ENCODE measurements around the gene ENG. TPM values are rescaled to one million over a fixed set of nuclear protein-coding genes. Genes with fewer than 3 reads are reported as not detected.

Gene ENG
- total RNA-seq, 1 donor, result 60.8 TPM

DNA sequence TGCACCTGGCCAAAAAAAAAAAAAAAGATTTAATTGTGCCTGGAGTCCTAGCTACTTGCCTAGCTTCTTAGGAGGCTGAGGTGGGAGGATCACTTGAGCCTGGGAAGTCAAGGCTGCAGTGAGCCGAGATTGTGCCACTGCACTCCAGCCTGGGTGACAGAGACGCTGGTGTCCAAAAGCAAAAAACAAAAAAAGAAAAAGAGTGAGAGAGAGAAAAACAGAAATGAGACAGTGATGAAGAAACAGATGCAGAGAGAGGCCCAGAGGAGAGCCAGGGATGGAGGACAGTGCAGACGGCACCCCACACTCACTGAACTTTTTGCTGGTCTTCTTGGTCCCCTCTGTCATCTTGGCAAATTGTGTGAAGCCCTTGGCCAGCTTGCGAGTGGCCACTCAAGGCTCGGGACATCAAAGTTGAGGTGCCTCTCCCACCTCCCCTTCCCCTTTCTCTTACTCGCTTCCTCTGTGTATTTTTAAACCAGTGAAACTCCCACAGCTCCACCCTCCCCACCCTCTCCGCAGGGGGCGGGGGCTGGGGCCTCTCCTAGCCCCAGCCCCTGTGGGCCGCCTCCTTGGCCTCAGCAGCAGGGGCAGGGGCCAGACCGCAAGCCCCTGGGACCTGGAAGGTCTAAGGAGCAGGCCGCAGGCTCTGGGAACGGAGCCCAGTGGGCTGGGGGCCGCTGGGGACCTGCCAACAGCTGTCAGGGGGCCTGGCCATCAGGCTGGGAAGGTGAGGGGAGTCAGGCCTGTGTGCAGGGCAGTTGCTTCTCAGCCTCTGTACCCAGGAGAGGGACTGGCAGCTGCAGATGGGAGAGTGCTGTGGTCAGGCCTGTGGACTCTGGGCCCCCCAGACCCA lies 76.0 kb downstream of the ENG start, which contains the start of gene SH2D3C:
Gene SH2D3C, minus strand, starts transcription at position 387 of the 856 bp plus-strand sequence. Its CDS starts 39 bp downstream, at position 348.
- Histone ChIP-seq H3K4me3 (ENCODE audit: insufficient read depth, low read length) (no peak within 1 kb of the TSS), H3K9me3 (ENCODE audit: low read depth, low read length) (no peaks in the 10 kb centered on the region), H3K36me3 (ENCODE audit: insufficient read depth, low read length) (no peaks in the 10 kb centered on the region), H3K27me3 (ENCODE audit: insufficient read depth, low read length) (no peaks in the 10 kb centered on the region), H3K4me2 (ENCODE audit: insufficient read depth, low read length) (no peak within 1 kb of the TSS), H3K79me2 (ENCODE audit: insufficient read depth, low read length) (no peaks in the 10 kb centered on the region), H3K4me1 (ENCODE audit: insufficient read depth, low read length) (no peaks in the 10 kb centered on the region), H2AFZ (ENCODE audit: low read length) (no peak within 1 kb of the TSS), H3K27ac (ENCODE audit: low read depth, low read length) (no peak within 1 kb of the TSS), H4K20me1 (ENCODE audit: insufficient read depth, low read length) (no peaks in the 10 kb centered on the region)
- no peak for TF ChIP-seq CTCF (IDR thresholded peaks at IDR 0.05; ENCODE audit: extremely low read depth, low read depth, low read length)
- DNase-seq (ENCODE audit: insufficient read length, low spot score, missing footprints), result no peak

GRCh38 chr9:127777368-127777980 lies 77.0 kb downstream of the ENG start:
- no peak for DNase-seq (ENCODE audit: insufficient read length, low spot score, missing footprints)
- Histone ChIP-seq H3K4me2 (ENCODE audit: insufficient read depth, low read length) (no peak overlapping the region), H3K4me1 (ENCODE audit: insufficient read depth, low read length) (no peaks in the 10 kb centered on the region), H3K79me2 (ENCODE audit: insufficient read depth, low read length) (no peaks in the 10 kb centered on the region), H3K9me3 (ENCODE audit: low read depth, low read length) (no peaks in the 10 kb centered on the region), H2AFZ (ENCODE audit: low read length) (no peak overlapping the region), H3K4me3 (ENCODE audit: insufficient read depth, low read length) (no peak overlapping the region), H3K27ac (ENCODE audit: low read depth, low read length) (no peak overlapping the region), H3K36me3 (ENCODE audit: insufficient read depth, low read length) (no peaks in the 10 kb centered on the region), H4K20me1 (ENCODE audit: insufficient read depth, low read length) (no peaks in the 10 kb centered on the region), H3K27me3 (ENCODE audit: insufficient read depth, low read length) (peaks cover 3% of the 10 kb centered on the region)
- TF ChIP-seq CTCF (IDR thresholded peaks at IDR 0.05; ENCODE audit: extremely low read depth, low read depth, low read length), result no peak

DNA sequence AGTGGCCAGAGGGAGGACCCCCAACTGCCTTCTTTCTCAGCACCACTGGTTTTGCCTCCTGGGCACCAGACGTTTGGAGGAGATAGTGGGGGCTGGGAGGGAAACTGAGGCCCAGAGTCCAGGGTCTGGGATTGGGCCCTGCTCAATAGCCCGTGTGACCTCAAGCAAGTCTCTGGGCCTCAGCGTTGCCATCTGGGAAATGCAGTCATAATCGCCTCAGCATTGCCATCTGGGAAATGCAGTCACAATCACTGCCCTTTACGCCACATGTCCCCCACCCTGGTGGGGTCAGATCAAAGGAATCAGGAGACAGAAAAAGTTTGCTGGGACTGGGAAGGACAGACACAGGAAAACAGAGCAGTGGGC lies 77.6 kb downstream of the ENG start:
- H3K27ac ChIP-seq (ENCODE audit: low read depth, low read length), result no peak overlapping the region
- no peaks in the 10 kb centered on the region for H3K4me1 ChIP-seq (ENCODE audit: insufficient read depth, low read length)
- no peak for DNase-seq (ENCODE audit: insufficient read length, low spot score, missing footprints)
- H3K9me3 ChIP-seq (ENCODE audit: low read depth, low read length), result no peaks in the 10 kb centered on the region
- peaks cover 4% of the 10 kb centered on the region for H3K27me3 ChIP-seq (ENCODE audit: insufficient read depth, low read length)
- no peaks in the 10 kb centered on the region for H3K79me2 ChIP-seq (ENCODE audit: insufficient read depth, low read length)
- H3K4me2 ChIP-seq (ENCODE audit: insufficient read depth, low read length), result no peak overlapping the region
- H2AFZ ChIP-seq (ENCODE audit: low read length), result no peak overlapping the region
- no peaks in the 10 kb centered on the region for H3K36me3 ChIP-seq (ENCODE audit: insufficient read depth, low read length)
- no peaks in the 10 kb centered on the region for H4K20me1 ChIP-seq (ENCODE audit: insufficient read depth, low read length)
- TF ChIP-seq CTCF (IDR thresholded peaks at IDR 0.05; ENCODE audit: extremely low read depth, low read depth, low read length), result no peak
- H3K4me3 ChIP-seq (ENCODE audit: insufficient read depth, low read length), result no peak overlapping the region
